Neural progenitor cell (in vitro differentiated cells): ENCODE results near the gene FBXO33. TPM values are rescaled to one million over a fixed set of nuclear protein-coding genes. Genes with fewer than 3 reads are reported as not detected.

Source experiments
- DNase-seq: peaks from one replicate; pipeline ENCODE4 v3.0.0-alpha.2; 2016; ENCODE audit warnings: low spot score
- H2AFZ ChIP-seq: fragments of 200-600 bp; sonication (generic); replicated peaks from 2 replicates; pipeline ENCODE4 v1.6.1; 2016; ENCODE audit warnings: antibody characterized with exemption
- H3F3A ChIP-seq: fragments of 200-600 bp; sonication (generic); 2 replicates; pipeline ENCODE4 v1.6.1; 2016; ENCODE audit warnings: antibody characterized with exemption, low read depth
- H3K27ac ChIP-seq: fragments of 200-600 bp; sonication (generic); 2 replicates; pipeline ENCODE4 v1.5.1; 2016; ENCODE audit warnings: mild to moderate bottlenecking
- H3K27me3 ChIP-seq: fragments of 200-600 bp; sonication (generic); 2 replicates; pipeline ENCODE4 v1.6.1; 2016; ENCODE audit warnings: mild to moderate bottlenecking, moderate library complexity
- H3K36me3 ChIP-seq: fragments of 200-600 bp; sonication (generic); 2 replicates; pipeline ENCODE4 v1.5.1; 2016
- H3K4me1 ChIP-seq: fragments of 200-600 bp; sonication (generic); 2 replicates; pipeline ENCODE4 v1.6.1; 2016; ENCODE audit warnings: mixed run types
- H3K4me2 ChIP-seq: fragments of 200-600 bp; sonication (generic); 2 replicates; pipeline ENCODE4 v1.6.1; 2016
- H3K4me3 ChIP-seq: fragments of 200-600 bp; sonication (generic); 2 replicates; pipeline ENCODE4 v1.5.1; 2016
- H3K79me2 ChIP-seq: fragments of 200-600 bp; sonication (generic); 2 replicates; pipeline ENCODE4 v1.6.1; 2016; ENCODE audit warnings: low read depth
- H3K9ac ChIP-seq: fragments of 200-600 bp; sonication (generic); 2 replicates; pipeline ENCODE4 v1.6.1; 2016
- H3K9me3 ChIP-seq: fragments of 200-600 bp; sonication (generic); 2 replicates; pipeline ENCODE4 v1.5.1; 2016; ENCODE audit warnings: low read depth
- H4K20me1 ChIP-seq: fragments of 200-600 bp; sonication (generic); 2 replicates; pipeline ENCODE4 v1.6.1; 2016; ENCODE audit warnings: low read depth
- H3K27ac Mint-ChIP-seq: 3 replicates; pipeline ENCODE4 v1.8.0; 2021; ENCODE audit warnings: mixed read lengths
- H3K27me3 Mint-ChIP-seq: 2 replicates; pipeline ENCODE4 v1.8.0; 2022; ENCODE audit warnings: low read depth, mild to moderate bottlenecking, inconsistent platforms, moderate library complexity, mixed read lengths; ENCODE audit not compliant: insufficient read depth
- H3K36me3 Mint-ChIP-seq: 3 replicates; pipeline ENCODE4 v1.8.0; 2021; ENCODE audit warnings: mixed read lengths
- H3K4me1 Mint-ChIP-seq: 3 replicates; pipeline ENCODE4 v1.8.0; 2021; ENCODE audit warnings: mixed read lengths
- H3K4me3 Mint-ChIP-seq: 3 replicates; pipeline ENCODE4 v1.8.0; 2021; ENCODE audit warnings: mild to moderate bottlenecking, moderate library complexity, mixed read lengths
- H3K9me3 Mint-ChIP-seq: 3 replicates; pipeline ENCODE4 v1.8.0; 2020; ENCODE audit warnings: mixed read lengths
- EZH2 ChIP-seq: fragments of 200-600 bp; sonication (generic); IDR thresholded peaks from 2 replicates; pipeline ENCODE4 v1.6.1; 2017; ENCODE audit warnings: antibody characterized with exemption, mild to moderate bottlenecking, moderate library complexity
- EZH2phosphoT487 ChIP-seq: fragments of 200-600 bp; sonication (generic); IDR thresholded peaks from 2 replicates; pipeline ENCODE4 v1.6.1; 2017; ENCODE audit warnings: antibody characterized with exemption
- total RNA-seq: library from RNA; depleted of rRNA; stranded (reverse); fragments of >200 nt; gene quantifications from 2 replicates; pipeline ENCODE4 v1.2.3, GENCODE V29; 2015; ENCODE audit warnings: low replicate concordance
- TF ChIP-seq, protein P1 (sequence below): fragments of 200-600 bp; sonication (generic); IDR thresholded peaks from 2 replicates; pipeline ENCODE4 v1.5.1; 2017; ENCODE audit warnings: antibody characterized with exemption, mild to moderate bottlenecking

Gene FBXO33
- total RNA-seq, 1 donor from 2014 or later: 23.7 TPM

DNA sequence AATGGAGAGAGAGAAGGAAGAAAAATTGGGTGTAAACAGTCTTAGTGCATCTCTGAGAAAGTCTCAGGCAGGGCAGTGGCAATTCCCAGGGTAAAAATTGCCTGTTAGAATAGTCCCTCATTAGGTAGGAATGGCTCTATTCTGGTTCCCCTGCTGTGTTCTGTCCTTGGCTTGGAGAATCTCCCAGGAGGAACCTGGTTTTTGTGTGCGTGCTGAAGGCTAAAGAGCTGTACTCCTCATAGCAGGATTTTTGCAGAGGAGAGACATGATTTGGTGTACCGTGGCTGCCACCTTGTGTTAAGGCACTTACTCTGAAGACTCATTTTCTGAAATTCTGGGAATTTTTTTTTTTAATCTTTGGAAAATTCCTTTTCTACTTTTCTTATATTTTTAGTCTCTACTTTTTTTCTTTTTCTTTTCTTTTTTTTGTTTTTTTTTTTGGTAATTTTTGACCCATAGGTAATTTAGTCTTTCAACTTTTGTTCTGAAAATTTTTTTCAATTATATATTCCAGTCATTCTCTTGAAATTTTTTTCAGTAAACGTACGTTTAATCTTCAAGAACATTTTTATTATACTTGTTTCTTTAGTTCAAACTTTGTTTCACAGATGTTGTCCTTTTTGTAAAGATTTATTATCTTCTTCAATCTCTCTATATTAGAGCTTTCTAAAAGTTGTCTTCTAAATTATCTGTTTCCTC is 63.8 kb downstream of the FBXO33 start:
- H3K27ac ChIP-seq: peak overlapping the region; percentile 82
- Mint-ChIP-seq H3K4me1 (peaks cover 24% of the 10 kb centered on the region), H3K4me3 (no peak overlapping the region), H3K27ac (no peak overlapping the region), H3K36me3 (peaks cover 20% of the 10 kb centered on the region), H3K27me3 (peaks cover 2% of the 10 kb centered on the region), H3K9me3 (peaks cover 22% of the 10 kb centered on the region)
- H3K36me3 ChIP-seq: no peaks in the 10 kb centered on the region
- peak overlapping the region; percentile 64 for H3K4me2 ChIP-seq
- H3K9ac ChIP-seq: no peak overlapping the region
- peaks cover 40% of the 10 kb centered on the region for H3K4me1 ChIP-seq
- no peaks in the 10 kb centered on the region for H3K27me3 ChIP-seq
- DNase-seq: peak; percentile 89
- no peak overlapping the region for H2AFZ ChIP-seq
- peaks cover 40% of the 10 kb centered on the region for H3F3A ChIP-seq
- peaks cover 7% of the 10 kb centered on the region for H3K9me3 ChIP-seq
- H3K79me2 ChIP-seq: no peaks in the 10 kb centered on the region
- H3K4me3 ChIP-seq: no peak overlapping the region
- TF ChIP-seq, protein P1, sequence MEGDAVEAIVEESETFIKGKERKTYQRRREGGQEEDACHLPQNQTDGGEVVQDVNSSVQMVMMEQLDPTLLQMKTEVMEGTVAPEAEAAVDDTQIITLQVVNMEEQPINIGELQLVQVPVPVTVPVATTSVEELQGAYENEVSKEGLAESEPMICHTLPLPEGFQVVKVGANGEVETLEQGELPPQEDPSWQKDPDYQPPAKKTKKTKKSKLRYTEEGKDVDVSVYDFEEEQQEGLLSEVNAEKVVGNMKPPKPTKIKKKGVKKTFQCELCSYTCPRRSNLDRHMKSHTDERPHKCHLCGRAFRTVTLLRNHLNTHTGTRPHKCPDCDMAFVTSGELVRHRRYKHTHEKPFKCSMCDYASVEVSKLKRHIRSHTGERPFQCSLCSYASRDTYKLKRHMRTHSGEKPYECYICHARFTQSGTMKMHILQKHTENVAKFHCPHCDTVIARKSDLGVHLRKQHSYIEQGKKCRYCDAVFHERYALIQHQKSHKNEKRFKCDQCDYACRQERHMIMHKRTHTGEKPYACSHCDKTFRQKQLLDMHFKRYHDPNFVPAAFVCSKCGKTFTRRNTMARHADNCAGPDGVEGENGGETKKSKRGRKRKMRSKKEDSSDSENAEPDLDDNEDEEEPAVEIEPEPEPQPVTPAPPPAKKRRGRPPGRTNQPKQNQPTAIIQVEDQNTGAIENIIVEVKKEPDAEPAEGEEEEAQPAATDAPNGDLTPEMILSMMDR: peak; percentile 83
- TF ChIP-seq EZH2phosphoT487 (no peak), EZH2 (no peak)
- no peaks in the 10 kb centered on the region for H4K20me1 ChIP-seq

DNA sequence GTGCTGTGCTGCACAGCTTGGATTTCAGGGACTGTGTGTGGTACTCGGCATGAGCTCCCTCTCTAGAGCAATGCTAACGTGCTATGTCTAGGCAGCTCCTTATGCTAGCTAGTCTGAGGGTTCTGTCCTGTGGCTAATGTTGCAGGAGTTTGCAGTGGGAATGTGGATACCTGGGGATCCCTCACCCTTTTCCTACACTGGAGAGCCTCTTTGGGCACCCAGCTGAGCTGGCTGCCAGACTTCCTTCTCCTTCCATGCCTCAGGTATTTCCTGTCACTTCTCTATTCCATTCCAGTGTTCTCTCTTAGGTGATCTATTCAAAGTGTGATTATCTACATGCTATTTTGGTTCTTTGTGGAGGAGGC is 64.9 kb downstream of the FBXO33 start:
- H3K36me3 Mint-ChIP-seq: peaks cover 20% of the 10 kb centered on the region
- H3K27me3 ChIP-seq: no peaks in the 10 kb centered on the region
- H3K4me1 ChIP-seq: peaks cover 40% of the 10 kb centered on the region
- TF ChIP-seq, protein P1: no peak
- TF ChIP-seq EZH2 (no peak), EZH2phosphoT487 (no peak)
- H3K27ac Mint-ChIP-seq: no peak overlapping the region
- H3K27ac ChIP-seq: peak overlapping the region; percentile 82
- H3K4me2 ChIP-seq: peak overlapping the region; percentile 64
- peak; percentile 13 for DNase-seq
- H3K36me3 ChIP-seq: no peaks in the 10 kb centered on the region
- no peak overlapping the region for H3K9ac ChIP-seq
- H3K79me2 ChIP-seq: no peaks in the 10 kb centered on the region
- peaks cover 2% of the 10 kb centered on the region for H3K27me3 Mint-ChIP-seq
- no peak overlapping the region for H2AFZ ChIP-seq
- peaks cover 40% of the 10 kb centered on the region for H3F3A ChIP-seq
- peaks cover 24% of the 10 kb centered on the region for H3K4me1 Mint-ChIP-seq
- H3K4me3 Mint-ChIP-seq: no peak overlapping the region
- peaks cover 7% of the 10 kb centered on the region for H3K9me3 ChIP-seq
- H4K20me1 ChIP-seq: no peaks in the 10 kb centered on the region
- no peak overlapping the region for H3K4me3 ChIP-seq
- H3K9me3 Mint-ChIP-seq: peaks cover 22% of the 10 kb centered on the region

DNA sequence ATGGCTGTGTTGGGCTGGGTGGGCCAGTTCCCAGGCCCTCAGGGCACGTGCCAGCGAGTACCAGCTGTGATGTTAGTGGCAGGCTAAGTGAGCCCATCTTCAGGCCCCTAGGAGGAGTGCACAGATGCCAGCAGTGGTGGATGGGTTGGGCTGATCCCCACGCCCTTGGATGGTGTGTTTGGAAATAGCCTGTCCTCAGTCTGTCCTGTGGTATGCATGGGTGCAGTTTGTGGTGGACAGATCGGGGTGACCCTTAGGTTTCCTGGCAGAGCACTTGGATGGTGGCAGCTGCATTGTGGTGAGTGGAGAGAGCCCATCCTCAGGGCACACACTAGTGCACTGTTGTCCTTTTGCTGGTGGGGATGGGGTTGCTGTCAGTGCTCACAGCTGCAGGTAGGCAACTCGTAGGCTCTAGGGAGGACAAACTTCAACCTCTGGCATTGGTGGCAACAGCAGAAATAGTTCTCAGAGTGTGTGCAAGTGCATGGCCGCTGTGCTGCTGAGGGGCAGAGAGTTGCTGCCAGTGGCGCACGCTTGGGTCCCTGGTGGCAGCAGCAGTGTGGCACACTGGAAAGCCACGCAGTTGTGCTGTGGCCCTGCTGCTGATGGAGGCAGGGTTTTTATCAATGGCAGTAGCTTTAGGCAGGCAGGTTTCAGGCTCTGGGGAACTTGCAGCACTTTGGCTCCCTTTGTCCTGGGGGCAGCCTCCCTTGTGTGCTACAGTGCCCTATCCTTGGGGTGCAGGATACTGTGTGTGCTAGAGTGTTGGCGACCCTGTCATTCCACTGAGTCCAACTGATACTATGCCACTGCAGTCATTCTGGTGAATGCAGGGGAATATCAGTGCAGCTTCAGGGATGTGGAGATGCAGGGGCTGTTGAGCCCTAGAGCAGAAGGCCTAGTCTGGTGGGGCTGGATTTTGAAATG is 65.5 kb downstream of the FBXO33 start:
- no peak overlapping the region for H3K27ac Mint-ChIP-seq
- H3K79me2 ChIP-seq: no peaks in the 10 kb centered on the region

More for the DNA sequence above, 65.5 kb downstream of the FBXO33 start:
- TF ChIP-seq EZH2: no peak
- TF ChIP-seq, protein P1: no peak
- Histone ChIP-seq H3K9me3 (peaks cover 7% of the 10 kb centered on the region), H3K9ac (no peak overlapping the region), H2AFZ (no peak overlapping the region), H3K27ac (peak overlapping the region; percentile 82), H4K20me1 (no peaks in the 10 kb centered on the region), H3K4me2 (peak overlapping the region; percentile 64), H3F3A (peaks cover 40% of the 10 kb centered on the region), H3K4me3 (no peak overlapping the region), H3K4me1 (peaks cover 40% of the 10 kb centered on the region), H3K27me3 (no peaks in the 10 kb centered on the region), H3K36me3 (no peaks in the 10 kb centered on the region)
- Mint-ChIP-seq H3K4me3 (no peak overlapping the region), H3K36me3 (peaks cover 21% of the 10 kb centered on the region), H3K9me3 (peaks cover 24% of the 10 kb centered on the region), H3K4me1 (peaks cover 24% of the 10 kb centered on the region), H3K27me3 (peaks cover 2% of the 10 kb centered on the region)
- DNase-seq: peak; percentile 4
